Stimulated activated naive B cell treated with anti-CD40 and anti-IgM and Interleukin-4, amounts not matched to agents 10 μg/mL and 1 μg/mL and 100 μg/mL, for 72 hours (primary cell): ENCODE measurements around the gene GALR2.

Experiments used
- ATAC-seq, 2 donors: fragments of 150-1000 bp; cut with Tn5 transposase; replicated peaks; 2 replicates each; pipeline ENCODE4 v1.10.0; 2021; ENCODE audit warnings: moderate library complexity in 1 of 2
- DNase-seq: peaks from one replicate; pipeline ENCODE4 v3.0.0; 2021
- H3K27ac Mint-ChIP-seq: one replicate; pipeline ENCODE4 v1.8.0; 2022; ENCODE audit warnings: mild to moderate bottlenecking, mixed read lengths
- H3K27me3 Mint-ChIP-seq, 2 donors: one replicate each; pipeline ENCODE4 v1.8.0; 2022; ENCODE audit warnings: mixed read lengths in 2 of 2
- H3K36me3 Mint-ChIP-seq, 2 donors: one replicate each; pipeline ENCODE4 v1.8.0; 2022; ENCODE audit warnings: mixed read lengths in 2 of 2, mild to moderate bottlenecking in 1 of 2
- H3K4me1 Mint-ChIP-seq, 2 donors: one replicate each; pipeline ENCODE4 v1.8.0; 2022; ENCODE audit warnings: mixed read lengths in 2 of 2, mild to moderate bottlenecking in 1 of 2
- H3K4me3 Mint-ChIP-seq, 2 donors: one replicate each; pipeline ENCODE4 v1.8.0; 2022; ENCODE audit warnings: mild to moderate bottlenecking in 2 of 2, mixed read lengths in 2 of 2, moderate library complexity in 1 of 2
- H3K9me3 Mint-ChIP-seq, 2 donors: one replicate each; pipeline ENCODE4 v1.8.0; 2022; ENCODE audit warnings: mixed read lengths in 2 of 2, mild to moderate bottlenecking in 1 of 2

GALR2 gene

DNA sequence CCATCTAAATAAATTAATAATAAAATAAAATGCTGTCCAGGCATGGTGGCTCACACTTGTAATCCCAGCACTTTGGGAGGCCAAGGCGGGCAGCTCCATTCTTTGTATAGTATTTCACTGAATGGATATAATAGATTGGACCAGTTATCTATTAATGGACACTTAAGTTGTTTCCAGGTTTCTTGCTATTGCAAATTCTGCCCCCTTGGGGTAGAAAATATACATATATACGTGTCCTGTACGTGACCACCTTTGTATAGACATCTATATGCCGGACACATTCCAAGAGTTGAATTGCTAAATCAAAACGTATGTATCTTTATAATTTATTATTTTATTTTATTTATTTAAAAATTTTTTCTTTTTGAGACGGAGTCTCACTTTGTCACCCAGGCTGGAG, 32.9 kb downstream of the GALR2 start:
- ATAC-seq (no peak), DNase-seq (no peak)
- Mint-ChIP-seq H3K9me3 (no peaks in the 10 kb centered on the region), H3K27ac (no peak overlapping the region), H3K4me3 (no peak overlapping the region), H3K27me3 (no peaks in the 10 kb centered on the region), H3K36me3 (peaks cover 0 to 1% of the 10 kb centered on the region in 2 donors), H3K4me1 (peaks cover 6 to 7% of the 10 kb centered on the region in 2 donors)

GRCh38 chr17:76111956-76112355, 37.4 kb downstream of the GALR2 start:
- no peaks in the 10 kb centered on the region for H3K4me1 Mint-ChIP-seq
- H3K9me3 Mint-ChIP-seq, result peaks cover 4 to 5% of the 10 kb centered on the region in 2 donors
- peaks cover 5% of the 10 kb centered on the region in 2 donors for H3K27me3 Mint-ChIP-seq
- no peak overlapping the region for H3K27ac Mint-ChIP-seq
- peaks cover 4 to 6% of the 10 kb centered on the region in 2 donors for H3K36me3 Mint-ChIP-seq
- no peak for DNase-seq
- H3K4me3 Mint-ChIP-seq, result no peak overlapping the region
- no peak for ATAC-seq

GRCh38 chr17:76115138-76115754, 40.7 kb downstream of the GALR2 start:
- H3K27ac Mint-ChIP-seq, result no peak overlapping the region
- DNase-seq (no peak), ATAC-seq (no peak)
- peaks cover 4 to 6% of the 10 kb centered on the region in 2 donors for H3K36me3 Mint-ChIP-seq
- peaks cover 4 to 5% of the 10 kb centered on the region in 2 donors for H3K9me3 Mint-ChIP-seq
- peaks cover 5% of the 10 kb centered on the region in 2 donors for H3K27me3 Mint-ChIP-seq
- H3K4me1 Mint-ChIP-seq, result peaks cover 4 to 7% of the 10 kb centered on the region in 2 donors
- H3K4me3 Mint-ChIP-seq, result no peak overlapping the region

GRCh38 chr17:76119409-76120371, 45.1 kb downstream of the GALR2 start:
- no peak for ATAC-seq
- peaks cover 0 to 4% of the 10 kb centered on the region in 2 donors for H3K36me3 Mint-ChIP-seq
- no peaks in the 10 kb centered on the region for H3K27me3 Mint-ChIP-seq
- peaks cover 26 to 37% of the 10 kb centered on the region in 2 donors for H3K4me1 Mint-ChIP-seq
- H3K27ac Mint-ChIP-seq, result no peak overlapping the region
- H3K9me3 Mint-ChIP-seq, result peaks cover 0 to 4% of the 10 kb centered on the region in 2 donors
- no peak for DNase-seq
- no peak overlapping the region for H3K4me3 Mint-ChIP-seq

- Mint-ChIP-seq H3K4me1 (peaks cover 27 to 37% of the 10 kb centered on the region in 2 donors), H3K36me3 (peaks cover 0 to 4% of the 10 kb centered on the region in 2 donors), H3K27me3 (no peaks in the 10 kb centered on the region), H3K27ac (no peak overlapping the region), H3K4me3 (no peak overlapping the region), H3K9me3 (peaks cover 0 to 4% of the 10 kb centered on the region in 2 donors)
- ATAC-seq (no peak), DNase-seq (no peak)
Observed at GRCh38 chr17:76120658-76121008, 46.1 kb downstream of the GALR2 start.

- peaks cover 30 to 44% of the 10 kb centered on the region in 2 donors for H3K4me1 Mint-ChIP-seq
- ATAC-seq (peak; percentile 36 to 38), DNase-seq (no peak)
- no peaks in the 10 kb centered on the region for H3K27me3 Mint-ChIP-seq
- H3K36me3 Mint-ChIP-seq, result peaks cover 0 to 4% of the 10 kb centered on the region in 2 donors
- H3K9me3 Mint-ChIP-seq, result peaks cover 0 to 4% of the 10 kb centered on the region in 2 donors
- peak overlapping the region; percentile 63 to 78 for H3K4me3 Mint-ChIP-seq
- H3K27ac Mint-ChIP-seq, result peak overlapping the region; percentile 93
Observed at GRCh38 chr17:76121932-76122430, 47.4 kb downstream of the GALR2 start.

GRCh38 chr17:76122431-76123190, 48.0 kb downstream of the GALR2 start:
- Mint-ChIP-seq H3K27ac (peak overlapping the region; percentile 90), H3K9me3 (peaks cover 0 to 4% of the 10 kb centered on the region in 2 donors), H3K4me1 (peaks cover 30 to 48% of the 10 kb centered on the region in 2 donors), H3K27me3 (no peaks in the 10 kb centered on the region), H3K36me3 (peaks cover 0 to 4% of the 10 kb centered on the region in 2 donors), H3K4me3 (peak overlapping the region; percentile 63 to 78)
- DNase-seq (no peak), ATAC-seq (no peak)

DNA sequence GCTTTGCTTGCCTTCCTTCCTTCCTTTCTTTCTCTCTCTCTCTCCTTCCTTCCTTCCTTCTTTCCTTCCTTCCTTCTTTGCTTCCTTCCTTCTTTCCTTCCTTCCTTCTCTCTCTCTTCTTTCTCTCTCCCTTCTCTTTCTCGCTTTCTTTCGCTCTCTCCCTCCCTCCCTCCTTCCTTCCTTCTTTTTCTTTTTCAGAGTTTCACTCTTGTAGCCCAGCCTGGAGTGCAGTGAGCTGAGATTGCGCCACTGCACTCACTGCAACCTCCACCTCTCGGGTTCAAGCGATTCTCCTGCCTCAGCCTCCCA, 48.6 kb downstream of the GALR2 start:
- ATAC-seq, result no peak

GRCh38 chr17:76123749-76124581, 49.4 kb downstream of the GALR2 start:
- ATAC-seq (no peak), DNase-seq (no peak)
- peaks cover 0 to 4% of the 10 kb centered on the region in 2 donors for H3K36me3 Mint-ChIP-seq
- peaks cover 0 to 4% of the 10 kb centered on the region in 2 donors for H3K9me3 Mint-ChIP-seq
- no peak overlapping the region for H3K4me3 Mint-ChIP-seq
- H3K27ac Mint-ChIP-seq, result no peak overlapping the region
- no peaks in the 10 kb centered on the region for H3K27me3 Mint-ChIP-seq
- H3K4me1 Mint-ChIP-seq, result peaks cover 30 to 48% of the 10 kb centered on the region in 2 donors

More for the DNA sequence above, 48.6 kb downstream of the GALR2 start:
- H3K4me3 Mint-ChIP-seq, result peak overlapping the region; percentile 31 to 34
- H3K36me3 Mint-ChIP-seq, result peaks cover 0 to 4% of the 10 kb centered on the region in 2 donors
- peaks cover 30 to 48% of the 10 kb centered on the region in 2 donors for H3K4me1 Mint-ChIP-seq
- no peaks in the 10 kb centered on the region for H3K27me3 Mint-ChIP-seq
- peaks cover 0 to 4% of the 10 kb centered on the region in 2 donors for H3K9me3 Mint-ChIP-seq
- no peak for DNase-seq
- H3K27ac Mint-ChIP-seq, result peak overlapping the region; percentile 76

GRCh38 chr17:76124582-76125390, 50.2 kb downstream of the GALR2 start:
- ATAC-seq (no peak), DNase-seq (no peak)
- peaks cover 0 to 4% of the 10 kb centered on the region in 2 donors for H3K9me3 Mint-ChIP-seq
- H3K4me3 Mint-ChIP-seq, result no peak overlapping the region
- H3K27me3 Mint-ChIP-seq, result no peaks in the 10 kb centered on the region
- peaks cover 0 to 4% of the 10 kb centered on the region in 2 donors for H3K36me3 Mint-ChIP-seq
- H3K4me1 Mint-ChIP-seq, result peaks cover 26 to 41% of the 10 kb centered on the region in 2 donors
- H3K27ac Mint-ChIP-seq, result peak overlapping the region; percentile 39

DNA sequence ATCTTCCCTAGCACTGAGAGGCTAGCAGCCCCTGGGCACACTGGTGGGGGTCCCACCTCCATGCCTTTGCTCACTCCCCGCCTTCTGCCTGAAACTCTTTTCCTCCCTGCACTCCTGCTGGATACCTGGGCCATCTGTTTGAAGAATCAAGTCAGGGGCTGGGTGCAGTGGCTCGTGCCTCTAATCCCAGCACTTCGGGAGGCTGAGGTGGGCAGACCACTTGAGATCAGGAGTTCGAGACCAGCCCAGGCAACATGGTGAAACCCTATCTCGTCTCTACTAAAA, 50.8 kb downstream of the GALR2 start:
- Mint-ChIP-seq H3K4me1 (peaks cover 26 to 41% of the 10 kb centered on the region in 2 donors), H3K9me3 (peaks cover 0 to 4% of the 10 kb centered on the region in 2 donors), H3K4me3 (no peak overlapping the region), H3K36me3 (peaks cover 0 to 4% of the 10 kb centered on the region in 2 donors), H3K27ac (no peak overlapping the region), H3K27me3 (peaks cover 0 to under 1% of the 10 kb centered on the region in 2 donors)
- DNase-seq (no peak), ATAC-seq (no peak)

- Mint-ChIP-seq H3K4me1 (peaks cover 23 to 43% of the 10 kb centered on the region in 2 donors), H3K36me3 (peaks cover 0 to 4% of the 10 kb centered on the region in 2 donors), H3K27ac (no peak overlapping the region), H3K4me3 (no peak overlapping the region), H3K9me3 (peaks cover 0 to 4% of the 10 kb centered on the region in 2 donors), H3K27me3 (peaks cover 4 to 6% of the 10 kb centered on the region in 2 donors)
- ATAC-seq (no peak), DNase-seq (no peak)
Observed at GRCh38 chr17:76125922-76126321, 51.3 kb downstream of the GALR2 start.
